ENCODE results near the gene CUL4A.

Gene CUL4A

DNA sequence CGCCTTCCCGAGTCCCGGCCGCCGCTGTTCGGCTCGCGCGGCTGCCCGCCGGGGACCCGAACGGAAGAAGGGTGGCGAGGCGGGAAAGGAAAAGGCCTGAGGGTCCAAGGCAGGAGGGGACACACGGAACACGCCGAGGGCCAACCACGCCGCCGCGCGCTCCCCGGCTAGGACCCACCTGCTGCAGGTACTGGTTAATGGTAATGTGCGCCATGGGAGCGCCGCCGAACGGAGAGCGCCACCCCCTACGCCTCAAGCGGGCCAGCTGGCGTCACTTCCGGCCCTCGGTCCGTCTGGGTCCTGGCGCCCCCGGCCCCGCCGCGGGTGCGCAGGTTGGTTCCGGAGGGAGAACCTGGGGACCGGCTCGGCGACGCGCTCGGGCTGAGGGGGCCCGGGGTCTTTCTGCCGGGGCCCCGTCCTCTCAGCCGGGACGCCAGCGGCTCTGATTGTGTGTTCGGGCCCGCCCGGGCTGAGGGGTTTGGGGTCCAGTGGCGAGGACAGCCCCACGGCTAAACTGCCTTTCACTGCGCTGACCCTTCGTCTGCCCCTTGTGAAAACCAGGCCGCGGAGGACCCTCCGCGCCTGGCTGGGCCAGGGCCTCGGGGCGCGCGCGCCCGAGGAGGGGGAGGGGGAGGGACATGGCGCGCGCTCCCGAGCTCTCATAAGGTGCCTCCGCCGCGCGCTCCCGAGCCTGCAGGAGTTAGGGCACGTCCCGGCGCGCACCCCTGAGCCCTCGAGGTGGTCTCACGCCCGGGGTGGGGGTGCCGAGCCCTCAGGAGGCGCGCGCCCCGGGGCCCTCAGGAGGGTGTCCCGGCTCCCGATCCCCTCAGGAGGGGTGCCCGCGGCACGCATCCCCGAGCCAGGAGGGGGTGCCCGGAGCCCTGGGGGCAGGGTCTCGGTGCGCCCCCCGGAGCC lies 735 bp upstream of the CUL4A start, which contains the start of gene PCID2:
Gene PCID2, minus strand, starts transcription at position 249 of the 915 bp plus-strand sequence. Its CDS starts 35 bp downstream, at position 214.
- DNase-seq (ENCODE audit: low read depth) = peak; percentile 84

- DNase-seq (ENCODE audit: low read depth) = peak; percentile 69
Measured at GRCh38 chr13:113209759-113210421, 477 bp downstream of the CUL4A start.

DNA sequence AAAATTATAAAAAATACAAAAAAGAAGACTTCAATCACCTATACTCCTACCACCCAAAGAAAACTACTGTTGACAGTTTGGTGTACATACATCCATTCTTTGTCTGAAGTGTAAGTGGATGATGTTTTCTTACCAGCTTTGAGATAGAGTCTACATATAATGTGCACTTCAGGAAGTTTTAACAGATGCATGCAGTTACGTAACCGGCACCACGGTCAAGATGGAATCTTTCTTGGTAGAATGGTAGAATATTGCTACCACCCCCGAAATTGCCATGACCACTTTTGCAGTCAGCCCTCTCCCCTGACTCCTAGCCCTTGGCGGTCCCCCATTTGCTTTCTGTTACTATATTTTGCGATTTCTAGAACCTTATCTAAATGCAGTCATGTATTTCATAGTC lies 1.4 kb downstream of the CUL4A start:
- no peak for DNase-seq (ENCODE audit: low read depth)

DNA sequence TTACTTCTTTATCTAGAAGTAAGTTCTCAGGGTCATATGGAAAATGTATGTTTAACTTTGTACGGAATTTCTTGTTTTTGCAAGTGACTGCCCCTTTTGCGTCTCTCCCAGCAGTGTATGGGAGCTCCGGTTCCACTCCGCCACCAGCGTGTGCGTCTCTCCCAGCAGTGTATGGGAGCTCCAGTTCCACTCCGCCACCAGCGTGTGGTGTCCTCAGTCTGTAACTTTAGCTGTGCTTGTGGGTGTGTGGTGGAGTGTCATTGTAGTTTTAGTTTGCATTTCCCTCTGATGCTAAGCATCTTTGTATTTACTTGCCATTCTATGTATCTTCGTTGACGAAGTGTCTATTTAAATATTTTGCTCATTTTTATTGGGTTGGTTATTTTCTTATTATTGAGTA lies 2.4 kb downstream of the CUL4A start:
- DNase-seq (ENCODE audit: low read depth) = no peak

GRCh38 chr13:113216254-113217048 lies 7.0 kb downstream of the CUL4A start:
- peak; percentile 73 for DNase-seq (ENCODE audit: low read depth)

GRCh38 chr13:113218586-113218985 lies 9.2 kb downstream of the CUL4A start:
- DNase-seq (ENCODE audit: low read depth) = no peak

DNA sequence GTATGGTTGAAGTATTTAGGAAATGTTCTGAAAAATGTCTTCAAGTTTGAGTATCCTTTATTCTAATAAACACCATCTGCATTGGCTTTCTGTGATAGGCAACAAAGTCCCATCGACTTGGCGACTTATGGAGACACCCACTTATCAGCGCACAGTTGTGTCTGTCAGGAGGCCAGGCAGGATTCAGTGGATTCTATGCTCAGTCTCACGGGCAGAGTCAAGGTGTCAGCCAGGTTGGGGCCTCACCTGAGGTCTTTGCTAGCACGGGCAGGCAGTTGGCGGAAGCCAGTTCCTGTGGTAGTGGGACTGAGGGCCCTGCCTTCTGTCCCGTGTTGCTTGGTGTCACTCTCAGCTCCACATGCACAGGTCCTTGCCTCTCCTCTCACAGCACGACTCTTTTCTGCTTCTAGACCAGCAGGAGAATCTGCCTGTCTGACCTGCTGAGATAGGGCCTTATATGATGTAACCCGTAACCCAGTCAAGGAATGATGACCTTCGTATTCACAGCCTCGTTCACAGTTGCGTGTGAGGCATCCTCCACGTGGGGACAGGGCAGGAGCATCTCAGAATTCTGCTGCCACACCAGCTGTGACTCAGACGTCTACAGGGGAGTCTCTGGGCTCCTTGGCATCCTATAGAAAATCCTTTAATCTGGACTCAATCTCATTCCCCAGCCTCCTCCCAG lies 10.0 kb downstream of the CUL4A start:
- DNase-seq (ENCODE audit: low read depth) = peak; percentile 54

DNA sequence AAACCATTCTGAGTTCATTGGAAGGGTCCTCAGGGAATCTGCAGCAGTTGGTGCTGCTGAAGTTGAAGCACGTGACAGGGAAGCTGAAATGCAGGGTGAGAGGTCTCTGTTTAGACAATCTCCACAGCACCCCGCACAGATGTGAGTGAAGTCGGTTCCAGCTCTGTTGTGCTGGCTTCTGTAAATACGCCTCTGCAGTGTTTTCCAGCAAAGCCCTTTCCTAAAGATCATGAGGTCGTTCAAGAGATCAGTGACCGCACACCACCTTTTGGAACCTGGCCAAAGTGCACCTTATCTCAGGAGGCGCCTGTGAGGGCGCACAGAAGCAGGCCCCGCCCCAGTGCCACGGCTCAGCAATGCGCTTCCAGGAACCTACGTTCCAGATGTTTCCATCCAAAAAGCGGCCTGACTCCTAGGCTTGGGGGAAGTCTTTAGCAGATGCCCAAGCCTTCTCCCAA lies 10.8 kb downstream of the CUL4A start:
- DNase-seq (ENCODE audit: low read depth) = no peak

- DNase-seq (ENCODE audit: low read depth) = peak; percentile 25
Measured at GRCh38 chr13:113220877-113221276, 11.5 kb downstream of the CUL4A start.

- DNase-seq (ENCODE audit: low read depth) = no peak
Measured at GRCh38 chr13:113223070-113223469, 13.7 kb downstream of the CUL4A start.

DNA sequence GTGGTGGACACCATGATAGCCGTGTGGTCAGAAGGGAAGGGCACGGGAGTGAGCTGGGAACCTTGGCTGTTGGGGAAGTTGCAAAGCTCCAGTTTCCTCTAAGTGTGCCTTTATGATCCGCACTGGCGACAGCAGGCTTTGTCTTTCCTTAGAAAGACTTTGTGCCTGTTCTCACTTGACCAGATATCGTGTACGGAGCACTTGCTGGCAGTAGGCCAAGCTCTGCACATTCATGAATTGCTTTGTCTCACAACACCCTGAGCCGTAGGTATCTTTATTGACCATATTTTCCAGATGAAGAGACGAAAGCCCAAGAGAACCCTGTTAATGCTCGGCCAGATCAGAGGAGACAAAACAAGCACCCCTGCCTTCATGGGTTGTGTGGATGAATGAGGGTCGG lies 15.1 kb downstream of the CUL4A start:
- no peak for DNase-seq (ENCODE audit: low read depth)

- no peak for DNase-seq (ENCODE audit: low read depth)
Measured at GRCh38 chr13:113225515-113225914, 16.1 kb downstream of the CUL4A start.

DNA sequence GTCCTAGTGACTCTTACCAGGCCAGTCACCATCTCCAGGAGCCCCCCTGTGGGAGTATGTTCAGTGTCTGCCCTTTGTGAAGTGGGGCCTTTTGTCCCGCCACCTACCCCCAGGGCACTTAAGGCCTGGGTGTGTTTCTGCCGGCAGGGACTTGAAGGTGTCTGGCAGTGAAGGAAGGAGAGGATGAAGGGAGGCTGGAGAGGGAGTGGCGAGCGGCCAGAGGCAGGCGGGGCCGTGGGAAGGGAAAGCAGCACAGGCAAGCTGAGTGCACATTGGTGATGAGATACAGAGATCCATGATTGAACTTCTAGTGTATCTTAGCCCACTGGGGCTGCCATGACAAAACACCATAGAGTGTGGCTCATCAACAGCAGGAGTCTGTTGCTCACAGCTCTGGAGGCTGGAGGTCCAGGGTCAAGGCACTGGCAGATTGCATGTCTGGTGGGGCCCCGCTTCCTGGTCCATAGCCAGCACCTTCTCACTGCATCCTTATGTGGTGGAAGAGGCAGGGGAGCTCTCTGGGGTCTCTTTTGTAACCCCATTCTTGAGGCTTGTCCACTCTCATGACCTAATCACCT lies 17.5 kb downstream of the CUL4A start:
- DNase-seq (ENCODE audit: low read depth) = no peak

GRCh38 chr13:113229161-113229560 lies 19.7 kb downstream of the CUL4A start:
- no peak for DNase-seq (ENCODE audit: low read depth)

GRCh38 chr13:113229791-113230190 lies 20.4 kb downstream of the CUL4A start:
- DNase-seq (ENCODE audit: low read depth) = no peak

- no peak for DNase-seq (ENCODE audit: low read depth)
Measured at GRCh38 chr13:113231306-113232207, 22.1 kb downstream of the CUL4A start.

DNA sequence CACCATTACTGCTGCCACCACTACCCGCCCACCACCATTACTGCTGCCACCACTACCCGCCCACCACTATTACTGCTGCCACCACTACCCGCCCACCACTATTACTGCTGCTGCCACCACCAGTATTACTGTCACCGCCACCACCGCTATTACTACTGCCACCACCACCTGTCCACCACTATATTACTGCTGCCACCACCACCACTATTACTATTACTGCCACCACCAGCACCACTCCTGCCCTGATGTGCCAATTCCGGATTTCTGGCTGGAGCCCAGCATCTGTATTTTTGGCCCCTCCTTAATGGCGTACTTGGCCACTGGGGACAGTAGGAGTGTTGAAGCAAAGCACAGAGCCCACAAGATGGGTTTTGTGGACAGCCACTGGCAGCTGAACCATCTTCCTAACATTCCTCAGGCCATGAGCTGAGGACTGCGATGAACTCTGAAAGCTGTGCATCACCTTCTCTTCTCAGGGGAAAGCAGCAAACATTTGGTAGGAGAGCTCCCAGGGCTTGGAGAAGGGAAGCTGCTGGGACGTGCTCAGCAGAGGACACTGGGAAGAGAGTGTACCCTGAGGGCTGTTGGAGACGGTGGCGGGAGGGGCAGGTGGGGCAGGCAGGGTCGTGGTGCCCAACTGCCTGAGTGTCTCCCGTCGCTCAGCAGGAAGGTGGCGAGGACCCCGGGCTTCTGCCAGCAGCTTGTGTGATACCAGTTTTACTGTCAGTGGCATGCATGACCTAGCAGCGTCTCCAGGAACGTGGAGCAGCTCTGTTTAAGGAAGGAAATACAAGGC lies 23.0 kb downstream of the CUL4A start:
- no peak for DNase-seq (ENCODE audit: low read depth)

DNA sequence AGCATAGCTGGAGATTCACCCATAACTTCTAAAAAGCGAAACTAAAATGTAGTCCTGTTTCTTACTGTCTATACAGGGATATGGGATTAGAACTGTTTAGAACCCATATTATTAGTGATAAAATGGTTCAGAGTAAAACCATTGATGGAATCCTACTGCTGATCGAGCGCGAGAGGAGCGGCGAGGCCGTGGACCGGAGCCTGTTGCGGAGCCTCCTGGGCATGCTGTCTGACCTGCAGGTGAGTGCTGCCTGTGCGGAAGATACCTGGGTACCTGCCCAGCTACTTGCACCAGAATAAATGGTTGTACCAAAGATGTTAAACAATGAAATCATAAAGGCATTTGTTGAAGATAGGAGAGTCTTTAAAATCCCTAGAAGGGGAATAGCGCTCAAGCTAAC lies 23.7 kb downstream of the CUL4A start:
- DNase-seq (ENCODE audit: low read depth) = no peak

DNA sequence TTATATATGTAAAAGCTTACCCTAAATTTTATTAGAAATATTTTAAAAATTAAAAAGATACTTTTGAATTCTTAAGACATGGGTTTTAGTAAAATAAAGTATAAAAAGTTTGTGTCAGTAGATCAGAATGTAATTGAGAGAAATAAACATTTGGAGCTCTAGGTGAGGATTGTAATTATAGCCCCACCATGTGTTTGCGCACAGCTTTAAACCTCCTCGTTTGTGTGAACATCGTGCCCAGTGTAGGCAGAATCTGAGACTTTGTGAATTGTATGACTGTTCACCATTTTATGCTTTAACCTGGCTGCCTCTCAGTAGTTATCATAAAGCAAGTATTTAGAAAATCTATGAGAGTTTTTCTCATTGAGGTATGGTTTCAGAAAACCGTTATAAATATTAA lies 29.1 kb downstream of the CUL4A start:
- peak; percentile 25 for DNase-seq (ENCODE audit: low read depth)
